Right lobe of liver (tissue), 4 donors: ENCODE results near the gene SEPTIN10.

Experiments
- POLR2A ChIP-seq: fragments of 450-650 bp; IDR thresholded peaks from one replicate; pipeline ENCODE4 v1.6.1; 2017; ENCODE audit warnings: antibody characterized with exemption, mild to moderate bottlenecking
- TF ChIP-seq, protein P1 (sequence below), 4 donors: fragments of 200-600 bp in 3 of 4; fragments of 450-650 bp in 1 of 4; IDR thresholded peaks; one replicate each; pipeline versions ENCODE4 v1.5.1 to v1.8.0; 2016 to 2022; ENCODE audit warnings: antibody characterized with exemption in 4 of 4, mild to moderate bottlenecking in 2 of 4
- donor health status: DM: no; HTN: no; CAD: no.
- donor health status: DM: no; HTN: no; CAD: no.
- donor health status: DM: no; HTN: yes; CAD: no.

DNA sequence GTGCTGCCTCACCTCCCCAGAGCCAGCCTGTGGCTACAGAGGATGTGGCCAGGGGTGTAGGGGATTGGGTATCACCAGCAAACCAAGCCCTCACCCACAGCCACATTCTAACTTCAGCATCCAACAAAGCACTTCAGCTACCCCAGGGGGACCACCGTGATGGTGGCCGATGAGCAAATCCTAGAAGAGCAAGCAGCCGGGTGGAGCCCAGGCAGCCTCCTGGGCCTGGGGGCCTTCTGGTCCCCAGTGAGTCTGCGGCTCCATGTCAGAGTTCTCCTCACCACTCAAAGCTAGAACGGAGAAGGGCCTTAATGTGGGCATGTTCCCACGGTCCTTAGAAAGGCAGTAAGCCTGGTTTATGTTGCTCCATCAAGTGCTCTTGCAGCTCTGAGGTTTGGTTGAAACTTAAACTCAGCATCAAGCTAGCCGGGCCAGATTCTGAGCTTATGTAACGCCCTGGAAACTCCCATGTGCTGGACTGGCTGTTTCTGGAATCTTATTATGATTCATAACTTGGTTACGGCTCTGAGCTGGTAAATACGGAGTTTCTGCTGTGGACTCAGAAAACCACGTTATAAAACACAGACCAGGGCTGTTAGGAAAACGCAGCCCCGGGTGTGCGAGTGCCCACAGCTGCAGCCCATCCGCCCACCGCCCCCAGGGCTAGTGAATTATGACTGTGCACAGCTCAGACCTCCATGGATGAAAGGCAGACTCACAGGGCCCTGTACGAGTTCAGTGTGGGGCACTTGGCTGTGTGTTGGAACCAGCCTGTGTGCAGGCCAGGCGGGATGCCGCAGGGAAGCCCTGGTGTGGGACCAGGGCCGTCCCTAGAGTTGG is 99.8 kb downstream of the SEPTIN10 start:
- no peak for TF ChIP-seq POLR2A
- TF ChIP-seq, protein P1, sequence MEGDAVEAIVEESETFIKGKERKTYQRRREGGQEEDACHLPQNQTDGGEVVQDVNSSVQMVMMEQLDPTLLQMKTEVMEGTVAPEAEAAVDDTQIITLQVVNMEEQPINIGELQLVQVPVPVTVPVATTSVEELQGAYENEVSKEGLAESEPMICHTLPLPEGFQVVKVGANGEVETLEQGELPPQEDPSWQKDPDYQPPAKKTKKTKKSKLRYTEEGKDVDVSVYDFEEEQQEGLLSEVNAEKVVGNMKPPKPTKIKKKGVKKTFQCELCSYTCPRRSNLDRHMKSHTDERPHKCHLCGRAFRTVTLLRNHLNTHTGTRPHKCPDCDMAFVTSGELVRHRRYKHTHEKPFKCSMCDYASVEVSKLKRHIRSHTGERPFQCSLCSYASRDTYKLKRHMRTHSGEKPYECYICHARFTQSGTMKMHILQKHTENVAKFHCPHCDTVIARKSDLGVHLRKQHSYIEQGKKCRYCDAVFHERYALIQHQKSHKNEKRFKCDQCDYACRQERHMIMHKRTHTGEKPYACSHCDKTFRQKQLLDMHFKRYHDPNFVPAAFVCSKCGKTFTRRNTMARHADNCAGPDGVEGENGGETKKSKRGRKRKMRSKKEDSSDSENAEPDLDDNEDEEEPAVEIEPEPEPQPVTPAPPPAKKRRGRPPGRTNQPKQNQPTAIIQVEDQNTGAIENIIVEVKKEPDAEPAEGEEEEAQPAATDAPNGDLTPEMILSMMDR (IDR thresholded peaks at IDR 0.05) = no peak
